ENCODE results near the gene SINHCAF. TPM values are rescaled to one million over a fixed set of nuclear protein-coding genes. Genes with fewer than 3 reads are reported as not detected.
A peak's percentile ranks its signal among the peaks of the same experiment; 100 is the strongest.

SINHCAF gene
- total RNA-seq, 4 donors from 2014 or later, result 24.0 to 111 (median 55.2) TPM

DNA sequence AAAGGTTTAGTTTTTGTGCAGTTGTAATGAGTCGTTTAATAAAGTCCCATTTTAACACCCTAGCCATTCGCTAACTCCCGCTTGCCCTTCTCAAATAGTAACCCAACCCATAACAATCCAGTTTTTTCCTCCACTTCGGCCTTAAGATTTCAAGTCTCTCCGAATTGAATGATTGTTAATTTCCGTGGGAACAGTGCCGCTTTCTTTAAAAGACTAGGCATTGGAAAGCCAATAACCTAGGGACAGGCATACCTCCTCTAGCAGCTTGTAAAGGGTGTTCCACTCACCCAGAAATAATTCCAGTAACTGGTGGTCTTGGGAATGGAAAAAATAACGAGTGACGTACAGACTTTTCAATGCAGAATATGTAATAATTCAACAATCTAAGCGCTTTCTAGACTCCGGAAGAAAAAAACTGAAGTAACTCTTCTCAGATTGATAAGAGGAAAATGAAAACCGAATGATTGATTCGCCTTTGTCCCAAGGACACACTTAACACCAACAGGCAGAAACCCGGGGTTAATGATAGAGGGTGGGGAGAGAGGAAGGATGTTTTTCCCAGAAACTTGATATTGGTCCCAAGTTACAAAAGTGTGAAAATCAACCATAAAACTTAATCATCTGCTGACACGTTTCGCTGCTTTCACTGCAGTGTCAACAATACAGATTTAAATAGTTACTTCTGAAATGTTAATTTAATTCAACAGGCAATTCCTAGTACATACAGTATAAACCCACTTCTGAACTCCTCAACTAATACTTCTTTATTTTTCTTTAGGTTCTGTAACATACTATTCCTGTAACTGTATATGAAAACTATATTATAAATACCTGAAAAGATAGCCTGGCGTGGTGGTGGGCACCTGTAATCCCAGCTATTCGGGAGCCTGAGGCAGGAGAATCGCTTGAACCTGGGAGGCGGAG lies 1.0 kb upstream of the SINHCAF start:
- Histone ChIP-seq H3K27ac (peak overlapping the region; percentile 67 to 91 (median 88)), H3K9me3 (no peaks in the 10 kb centered on the region), H3K36me3 (no peaks in the 10 kb centered on the region), H3K27me3 (no peaks in the 10 kb centered on the region), H3K4me3 (replicated peaks in 1 of 3) (peak overlapping the region in 1 of 3 donors; percentile 76), H3K4me1 (peaks cover 4 to 7% of the 10 kb centered on the region in 2 donors)
- 59 to 60% methylated on average over 20 of the region's 20 CpGs for WGBS, 2 donors
- DNase-seq, result peak; percentile 14 to 16
- no peak for TF ChIP-seq POLR2A (IDR thresholded peaks at IDR 0.05)
- TF ChIP-seq, protein P1, sequence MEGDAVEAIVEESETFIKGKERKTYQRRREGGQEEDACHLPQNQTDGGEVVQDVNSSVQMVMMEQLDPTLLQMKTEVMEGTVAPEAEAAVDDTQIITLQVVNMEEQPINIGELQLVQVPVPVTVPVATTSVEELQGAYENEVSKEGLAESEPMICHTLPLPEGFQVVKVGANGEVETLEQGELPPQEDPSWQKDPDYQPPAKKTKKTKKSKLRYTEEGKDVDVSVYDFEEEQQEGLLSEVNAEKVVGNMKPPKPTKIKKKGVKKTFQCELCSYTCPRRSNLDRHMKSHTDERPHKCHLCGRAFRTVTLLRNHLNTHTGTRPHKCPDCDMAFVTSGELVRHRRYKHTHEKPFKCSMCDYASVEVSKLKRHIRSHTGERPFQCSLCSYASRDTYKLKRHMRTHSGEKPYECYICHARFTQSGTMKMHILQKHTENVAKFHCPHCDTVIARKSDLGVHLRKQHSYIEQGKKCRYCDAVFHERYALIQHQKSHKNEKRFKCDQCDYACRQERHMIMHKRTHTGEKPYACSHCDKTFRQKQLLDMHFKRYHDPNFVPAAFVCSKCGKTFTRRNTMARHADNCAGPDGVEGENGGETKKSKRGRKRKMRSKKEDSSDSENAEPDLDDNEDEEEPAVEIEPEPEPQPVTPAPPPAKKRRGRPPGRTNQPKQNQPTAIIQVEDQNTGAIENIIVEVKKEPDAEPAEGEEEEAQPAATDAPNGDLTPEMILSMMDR (IDR thresholded peaks at IDR 0.05), result no peak
- intact Hi-C loops (cut with DNase I), result no loop called here

DNA sequence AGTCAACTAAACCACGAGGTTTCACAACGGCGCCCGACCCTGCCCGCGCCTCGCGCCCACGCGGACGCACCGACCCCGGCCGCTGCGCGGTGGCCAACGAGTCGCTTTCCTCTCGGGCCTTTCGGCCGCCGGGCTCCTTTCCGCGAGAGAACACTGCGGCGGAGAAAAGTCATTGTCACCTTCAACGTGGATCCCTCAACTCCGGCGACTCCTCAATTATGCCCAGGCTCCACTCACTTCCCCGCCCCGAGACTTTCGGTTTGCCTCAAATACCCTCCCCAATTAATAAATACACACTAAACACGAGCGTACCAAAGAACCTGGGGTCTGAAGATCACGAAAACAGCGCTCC lies 450 bp downstream of the SINHCAF start:
- intact Hi-C loops (cut with DNase I), result no loop called here
- Histone ChIP-seq H3K36me3 (no peaks in the 10 kb centered on the region), H3K27me3 (no peaks in the 10 kb centered on the region), H3K4me3 (replicated peaks in 1 of 3) (peak overlapping the region; percentile 74 to 82 (median 76)), H3K9me3 (no peaks in the 10 kb centered on the region), H3K27ac (peak overlapping the region; percentile 68 to 91 (median 88)), H3K4me1 (peaks cover 5 to 7% of the 10 kb centered on the region in 2 donors)
- TF ChIP-seq, protein P1 (IDR thresholded peaks at IDR 0.05), result no peak
- TF ChIP-seq POLR2A (IDR thresholded peaks at IDR 0.05), result no peak
- WGBS, 2 donors, result 1% methylated on average over 16 to 36 of the region's 36 CpGs
- no peak for DNase-seq

DNA sequence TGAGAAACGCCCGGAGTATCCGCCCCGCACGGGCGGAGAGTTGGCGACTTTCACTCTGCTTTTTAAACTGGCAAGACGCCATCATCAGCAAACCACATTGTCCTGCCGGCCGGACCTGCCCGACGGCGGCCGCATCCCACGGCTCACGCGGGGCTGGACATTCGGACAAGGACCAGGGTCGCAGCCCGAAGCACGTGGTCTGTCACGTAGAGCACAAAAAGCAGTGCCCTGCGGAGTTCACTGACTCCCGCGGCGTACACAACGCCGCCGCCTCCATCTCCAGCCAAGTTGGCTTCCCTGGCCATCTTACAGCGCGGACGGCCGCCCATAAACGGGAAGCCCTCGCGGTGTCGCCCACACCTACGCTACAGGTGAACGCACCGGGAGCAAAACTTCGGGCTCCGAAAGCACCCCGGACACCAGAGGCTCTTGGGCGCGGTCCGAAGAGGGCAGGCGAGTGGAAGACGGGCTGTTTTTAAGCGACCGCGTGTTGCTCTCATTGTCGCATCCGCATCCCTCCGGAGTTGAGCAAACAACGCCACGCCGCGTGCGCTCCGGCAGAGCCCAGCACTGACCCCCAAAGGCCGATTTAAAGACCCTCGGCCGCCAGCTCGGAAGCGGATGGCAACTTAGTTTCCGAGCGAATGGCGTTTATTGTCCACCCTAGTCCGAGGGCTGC lies 966 bp downstream of the SINHCAF start:
- Histone ChIP-seq H3K9me3 (no peaks in the 10 kb centered on the region), H3K36me3 (no peaks in the 10 kb centered on the region), H3K4me1 (peaks cover 5 to 7% of the 10 kb centered on the region in 2 donors), H3K27ac (peak overlapping the region; percentile 68 to 91 (median 88)), H3K27me3 (no peaks in the 10 kb centered on the region), H3K4me3 (replicated peaks in 1 of 3) (peak overlapping the region; percentile 74 to 82 (median 76))
- intact Hi-C loops (cut with DNase I), result no loop called here
- peak; percentile 54 to 56 for DNase-seq
- WGBS, 2 donors, result 0% methylated on average over 23 to 29 of the region's 69 CpGs
- TF ChIP-seq, protein P1 (IDR thresholded peaks at IDR 0.05), result no peak
- no peak for TF ChIP-seq POLR2A (IDR thresholded peaks at IDR 0.05)

DNA sequence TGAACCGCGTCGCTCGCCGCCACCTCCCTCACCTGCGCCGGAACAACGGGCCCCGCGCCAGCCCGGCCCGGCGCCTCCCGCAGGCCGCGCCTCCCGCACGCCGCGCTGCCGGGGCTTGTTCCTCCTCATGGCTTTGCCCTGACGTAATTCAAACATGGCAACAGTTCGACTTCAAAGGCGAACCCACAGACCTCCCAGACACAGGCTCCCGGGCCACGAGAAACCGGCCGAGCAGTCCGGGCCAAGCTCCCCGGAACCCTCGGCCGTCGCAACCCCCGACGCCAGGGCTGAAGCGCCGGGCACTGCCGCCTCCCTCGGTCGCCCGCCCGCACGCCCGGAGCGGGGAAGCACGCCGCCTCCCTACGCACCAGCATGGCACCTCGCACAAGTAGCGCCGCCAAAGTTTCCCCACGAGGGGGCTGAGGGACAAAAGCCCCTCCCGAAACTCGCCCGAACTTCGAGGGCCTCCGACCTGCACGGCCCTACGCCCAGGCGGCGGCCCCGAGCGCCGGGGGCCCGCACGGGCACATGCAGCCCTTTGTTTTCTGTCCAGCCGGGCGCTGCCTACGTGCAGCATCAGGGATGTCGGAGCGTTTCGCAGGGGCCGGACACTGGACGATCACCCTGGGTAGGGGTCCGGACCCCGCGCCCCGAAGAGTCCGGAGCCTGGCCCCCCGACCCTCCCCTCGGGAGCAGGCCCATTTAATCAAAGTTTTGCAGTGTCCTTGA lies 1.7 kb downstream of the SINHCAF start:
- WGBS, 2 donors, result 2 to 3% methylated on average over 7 to 9 of the region's 81 CpGs
- intact Hi-C loops (cut with DNase I), result no loop called here

More for the DNA sequence above, 1.7 kb downstream of the SINHCAF start:
- H3K27me3 ChIP-seq, result no peaks in the 10 kb centered on the region
- H3K4me3 ChIP-seq (replicated peaks in 1 of 3), result peak overlapping the region; percentile 74 to 82 (median 76)
- TF ChIP-seq, protein P1 (IDR thresholded peaks at IDR 0.05), result no peak
- peak in 1 of 2 donors; percentile 78 for TF ChIP-seq POLR2A (IDR thresholded peaks at IDR 0.05)
- H3K36me3 ChIP-seq, result no peaks in the 10 kb centered on the region
- H3K9me3 ChIP-seq, result no peaks in the 10 kb centered on the region
- H3K27ac ChIP-seq, result peak overlapping the region; percentile 68 to 91 (median 88)
- peaks cover 5 to 7% of the 10 kb centered on the region in 2 donors for H3K4me1 ChIP-seq
- peak; percentile 74 to 79 for DNase-seq
